OCI-M2 (cell line): ENCODE data around the gene MIER3.
"Not testable (repeated sequence)": the region's sequence is repeated elsewhere in the genome, so short reads cannot be mapped to it uniquely, and the experiment has no call there.

Experiments
- DNase-seq: peaks from one replicate; lab custom pipeline; 2025; ENCODE audit not compliant: unreplicated experiment; lab: John Stamatoyannopoulos, UW

The MIER3 gene, protein sequence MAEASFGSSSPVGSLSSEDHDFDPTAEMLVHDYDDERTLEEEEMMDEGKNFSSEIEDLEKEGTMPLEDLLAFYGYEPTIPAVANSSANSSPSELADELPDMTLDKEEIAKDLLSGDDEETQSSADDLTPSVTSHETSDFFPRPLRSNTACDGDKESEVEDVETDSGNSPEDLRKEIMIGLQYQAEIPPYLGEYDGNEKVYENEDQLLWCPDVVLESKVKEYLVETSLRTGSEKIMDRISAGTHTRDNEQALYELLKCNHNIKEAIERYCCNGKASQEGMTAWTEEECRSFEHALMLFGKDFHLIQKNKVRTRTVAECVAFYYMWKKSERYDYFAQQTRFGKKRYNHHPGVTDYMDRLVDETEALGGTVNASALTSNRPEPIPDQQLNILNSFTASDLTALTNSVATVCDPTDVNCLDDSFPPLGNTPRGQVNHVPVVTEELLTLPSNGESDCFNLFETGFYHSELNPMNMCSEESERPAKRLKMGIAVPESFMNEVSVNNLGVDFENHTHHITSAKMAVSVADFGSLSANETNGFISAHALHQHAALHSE

DNA sequence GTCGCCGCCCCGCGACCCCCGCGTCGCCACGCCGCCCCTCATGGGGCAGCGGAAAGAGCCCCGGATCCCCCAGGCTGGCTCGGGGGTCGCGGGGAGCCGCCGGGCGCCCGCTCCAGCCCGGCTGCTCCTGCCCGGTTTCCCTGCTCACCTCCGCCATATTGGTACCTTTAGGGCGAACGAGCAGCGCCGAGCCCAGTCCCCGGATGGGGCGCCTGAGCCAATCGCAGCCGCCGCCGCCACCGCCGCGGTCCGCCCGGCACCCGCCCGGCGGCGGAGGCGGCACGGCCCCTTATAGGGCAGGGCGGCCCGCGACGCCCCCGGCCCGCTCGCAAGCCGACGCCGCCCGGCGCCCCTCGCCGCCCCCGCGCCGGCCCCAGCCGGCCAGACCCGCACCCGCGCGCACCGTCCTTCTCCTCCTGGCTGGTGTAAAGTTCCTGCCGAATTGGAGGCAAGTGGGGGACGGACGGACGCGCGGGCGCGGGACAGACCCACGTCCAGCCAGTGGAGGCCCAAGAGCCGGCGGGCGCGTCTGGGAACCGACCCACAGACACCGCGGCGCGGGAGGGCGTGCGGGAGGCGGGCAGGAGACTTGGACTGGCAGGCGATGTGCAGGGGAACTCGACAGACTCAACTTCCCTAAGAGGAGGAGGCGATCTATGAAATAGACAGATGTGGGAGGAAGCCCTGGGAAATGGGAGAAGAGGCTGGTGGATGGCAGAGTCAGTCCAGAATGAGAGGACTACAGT lies at the start of gene MIER3:
TSS of gene MIER3 (minus strand) at position 178 of the 746 bp plus-strand sequence. CDS start at position 157, 21 bp downstream.
- no peak for DNase-seq

DNA sequence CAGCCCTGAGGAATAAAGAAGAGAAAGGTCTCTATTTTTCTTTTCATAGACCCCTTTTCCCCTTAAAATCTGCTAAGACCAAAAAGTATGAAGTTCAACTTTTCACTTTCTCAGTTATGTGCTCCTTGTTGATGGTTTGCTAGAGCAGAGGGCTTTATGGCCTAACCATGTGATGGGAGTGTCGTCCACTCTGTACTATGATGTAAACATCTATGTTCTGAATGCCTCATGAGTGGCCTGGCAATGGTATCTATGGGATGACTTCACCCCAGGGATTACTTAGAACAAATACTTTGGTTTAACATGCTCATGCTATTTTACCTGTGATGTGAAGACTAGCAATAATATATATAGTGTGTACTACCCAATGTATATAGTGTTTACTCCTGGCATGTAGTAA lies 43.7 kb upstream of the MIER3 start:
- no peak for DNase-seq

DNA sequence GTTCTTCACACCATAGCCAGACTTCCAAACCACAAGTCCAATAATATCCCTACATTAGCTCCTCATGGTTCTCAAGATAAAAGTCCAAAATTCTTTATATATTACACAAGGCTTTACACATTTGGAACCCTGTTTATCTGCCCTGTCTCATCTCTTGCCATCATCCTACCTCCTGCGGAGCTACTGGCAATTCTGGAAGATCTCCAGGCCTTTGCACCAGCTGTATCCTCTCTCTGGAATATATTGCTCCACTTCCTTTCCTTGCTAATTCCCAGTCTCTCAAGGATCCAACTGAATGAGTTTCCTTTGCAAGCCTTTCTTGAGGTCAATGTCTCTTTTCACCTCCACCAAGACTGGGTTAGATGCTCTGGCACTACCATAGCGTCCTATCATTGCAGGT lies 41.3 kb upstream of the MIER3 start:
- no peak for DNase-seq

DNA sequence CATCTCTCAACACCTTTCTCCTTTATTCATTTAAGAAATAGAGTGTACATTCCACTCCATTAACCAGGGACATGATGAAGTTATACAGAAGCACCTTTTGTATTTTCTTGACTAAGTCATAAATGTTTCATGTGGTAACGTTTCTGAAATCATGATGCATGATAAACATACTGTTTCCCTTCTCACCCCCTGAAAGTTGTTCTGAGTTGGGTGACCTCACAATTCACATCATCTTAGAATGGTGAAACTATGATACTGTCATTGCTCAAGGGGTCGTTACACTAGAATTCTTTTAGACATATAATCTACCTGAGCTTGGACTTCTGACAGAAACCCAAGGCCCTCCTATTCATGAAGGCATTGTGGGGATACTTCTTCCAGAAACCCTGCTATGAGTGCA lies 37.8 kb upstream of the MIER3 start:
- DNase-seq = no peak

DNA sequence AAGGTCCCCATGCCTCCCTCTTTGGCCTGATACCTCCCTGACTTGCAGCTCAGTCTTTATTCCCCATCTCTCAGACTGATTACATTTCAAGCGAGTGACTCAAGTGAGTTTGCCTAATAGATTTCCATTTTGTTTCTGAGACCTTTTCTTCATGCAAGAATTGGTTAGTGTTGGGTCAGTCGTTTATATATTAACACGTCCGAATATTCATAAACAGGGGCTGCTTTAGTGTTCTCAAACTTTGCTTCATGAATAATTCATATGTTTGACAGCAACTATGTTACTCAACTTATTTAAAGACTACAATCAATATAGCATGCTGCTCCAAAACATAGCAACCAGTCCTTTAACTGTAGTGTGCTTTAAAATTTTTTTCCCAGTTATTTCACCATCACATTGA lies 36.6 kb upstream of the MIER3 start:
- DNase-seq = no peak

DNA sequence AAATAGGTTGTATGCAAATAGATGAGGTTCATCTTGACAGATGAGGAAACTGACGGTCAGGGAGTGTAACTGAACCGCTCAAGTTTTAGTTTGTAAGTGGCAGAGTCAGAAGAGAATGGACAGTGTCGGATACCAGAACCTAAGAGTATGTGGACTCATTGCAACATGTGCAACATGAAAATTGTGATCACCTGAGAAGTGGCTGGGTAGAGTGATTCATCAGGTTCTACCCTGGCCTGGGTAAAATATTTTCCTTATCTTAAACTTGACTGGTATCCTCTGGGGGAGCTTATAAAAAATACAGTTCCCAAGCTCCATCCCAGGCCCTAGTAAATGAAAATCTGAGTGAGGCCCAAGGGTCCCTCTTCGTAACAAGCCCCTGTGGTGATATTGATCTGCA lies 35.2 kb upstream of the MIER3 start:
- DNase-seq = no peak

DNA sequence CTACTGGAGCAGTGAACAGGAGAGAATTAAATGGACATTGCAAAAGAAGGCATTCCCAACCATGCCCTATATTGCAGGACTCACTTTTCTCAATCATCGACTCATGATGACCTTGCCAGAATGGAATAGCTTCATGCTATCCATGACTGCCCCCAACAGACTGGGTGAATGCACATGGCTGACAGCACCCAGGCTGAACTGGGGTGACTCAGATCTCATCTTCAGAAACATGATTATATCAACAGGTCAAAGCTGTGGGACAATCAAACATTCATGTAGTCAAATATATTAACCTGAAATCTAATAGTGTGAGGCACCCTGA lies 34.7 kb upstream of the MIER3 start:
- no peak for DNase-seq

DNA sequence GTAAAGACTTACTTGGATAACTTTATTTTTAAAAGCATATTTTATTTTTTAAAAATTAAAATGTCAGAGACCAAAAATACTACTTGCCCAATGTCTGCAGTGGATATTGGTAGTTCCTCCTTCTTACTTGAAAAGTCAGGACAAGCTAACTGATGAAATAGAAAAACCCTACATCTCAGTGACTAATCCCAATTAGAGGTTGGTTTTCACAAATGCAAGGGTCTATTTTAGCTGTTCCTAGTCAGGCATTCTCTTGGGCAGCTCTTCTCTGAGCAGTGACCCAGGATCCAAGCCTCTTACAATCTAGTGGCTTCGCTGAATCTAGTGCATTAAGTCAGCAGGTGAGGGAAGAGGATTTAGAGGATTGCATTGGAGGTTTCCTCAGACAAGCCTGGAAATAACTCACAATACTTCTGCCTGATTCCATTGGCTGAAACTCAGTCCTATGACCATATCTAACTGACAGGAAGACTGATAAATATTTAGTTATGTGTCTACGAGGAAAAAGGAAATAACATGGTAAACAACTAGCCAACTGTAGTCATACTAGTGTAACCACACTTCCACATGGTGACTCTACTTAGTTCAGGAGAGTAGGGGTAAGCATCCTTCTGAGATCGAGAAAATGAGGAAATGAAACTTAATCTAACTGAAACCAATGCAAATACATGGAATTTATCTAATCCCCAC lies 34.2 kb upstream of the MIER3 start:
- no peak for DNase-seq

DNA sequence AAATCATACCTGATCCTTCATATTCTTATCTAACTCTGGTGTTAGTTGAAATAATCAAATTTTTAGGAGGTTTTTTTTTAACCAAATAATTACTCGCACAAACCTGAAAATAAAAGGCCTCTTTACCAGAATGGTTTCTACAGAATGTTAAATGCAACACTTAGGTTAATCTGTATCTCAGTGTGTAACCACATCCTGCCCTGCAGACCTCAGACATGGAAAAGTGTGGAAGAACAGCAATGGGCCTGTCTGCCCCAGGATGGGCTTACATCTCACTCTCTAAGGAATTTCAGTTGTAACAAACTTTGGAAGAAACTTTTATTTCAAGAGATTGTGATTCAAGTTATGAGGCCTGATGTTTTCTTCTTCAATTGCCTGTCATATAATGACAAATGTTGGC lies 32.5 kb upstream of the MIER3 start:
- no peak for DNase-seq

DNA sequence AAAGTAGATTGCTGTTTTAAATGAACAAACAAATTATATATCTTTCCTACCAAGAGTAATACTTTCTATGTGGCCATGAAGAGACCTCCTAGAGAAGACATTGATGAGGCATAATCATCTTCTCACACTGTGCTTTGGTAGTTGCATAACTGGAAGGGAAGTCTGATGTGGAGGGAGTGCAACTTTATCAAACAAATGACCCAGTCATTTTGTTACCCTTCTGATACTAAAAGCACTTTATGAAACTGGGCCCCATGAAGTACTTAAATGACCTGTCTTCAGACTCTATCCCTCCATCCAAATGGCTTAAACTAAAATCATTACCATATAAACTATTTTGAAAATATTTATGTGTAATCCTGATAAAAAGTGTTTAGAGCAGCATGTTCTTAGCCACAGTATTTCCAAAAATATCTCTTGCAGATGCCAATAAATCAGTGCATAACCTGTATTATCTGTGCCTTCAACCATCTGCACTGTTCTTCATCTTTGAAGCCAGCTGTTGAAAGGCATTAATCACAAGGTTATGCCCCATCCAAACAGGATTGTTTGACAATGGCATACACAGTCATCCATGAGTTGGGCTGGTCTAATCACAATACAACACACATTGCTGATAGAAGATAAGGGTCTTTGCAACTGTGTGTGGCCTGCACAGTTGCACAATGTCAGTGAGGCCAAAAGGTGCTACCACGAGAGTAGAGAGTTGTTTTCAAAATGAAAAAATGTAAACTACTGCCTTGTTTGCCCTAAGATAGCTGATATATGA lies 31.9 kb upstream of the MIER3 start:
- DNase-seq = no peak

DNA sequence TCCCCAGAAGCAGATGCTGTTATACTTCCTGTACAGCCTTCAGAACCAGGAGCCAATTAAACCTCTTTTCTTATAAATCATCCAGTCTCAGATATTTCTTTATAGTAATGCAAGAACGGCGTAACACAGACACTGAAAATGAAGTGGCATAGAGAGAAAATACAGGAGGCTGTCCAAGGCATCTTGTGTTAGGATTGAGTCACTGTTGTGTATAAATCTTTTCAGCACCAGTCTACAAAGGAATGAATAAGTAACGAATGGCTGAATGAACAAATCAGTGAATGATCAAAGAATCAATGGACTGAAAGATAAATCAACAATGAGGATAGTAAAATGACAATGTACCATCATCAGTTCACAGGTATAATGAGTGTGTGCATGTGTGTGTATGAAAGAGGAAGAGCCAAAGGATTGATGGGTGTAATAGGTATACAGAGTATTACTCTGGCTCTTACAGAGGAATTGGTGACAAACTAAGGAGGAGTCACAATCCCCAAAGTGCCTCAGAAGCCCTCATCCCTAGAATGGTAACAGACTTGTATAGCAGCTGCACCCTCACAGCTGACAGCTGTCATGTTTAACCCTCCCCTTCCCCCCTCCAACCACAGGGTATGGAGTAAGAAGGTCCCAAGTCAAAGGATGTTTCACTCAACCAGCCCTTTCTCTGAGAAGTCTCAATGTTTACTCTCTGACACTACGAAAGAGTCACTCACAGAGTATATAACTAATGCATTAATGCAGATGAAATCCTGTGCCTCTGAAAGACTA lies 29.8 kb upstream of the MIER3 start:
- DNase-seq = no peak

DNA sequence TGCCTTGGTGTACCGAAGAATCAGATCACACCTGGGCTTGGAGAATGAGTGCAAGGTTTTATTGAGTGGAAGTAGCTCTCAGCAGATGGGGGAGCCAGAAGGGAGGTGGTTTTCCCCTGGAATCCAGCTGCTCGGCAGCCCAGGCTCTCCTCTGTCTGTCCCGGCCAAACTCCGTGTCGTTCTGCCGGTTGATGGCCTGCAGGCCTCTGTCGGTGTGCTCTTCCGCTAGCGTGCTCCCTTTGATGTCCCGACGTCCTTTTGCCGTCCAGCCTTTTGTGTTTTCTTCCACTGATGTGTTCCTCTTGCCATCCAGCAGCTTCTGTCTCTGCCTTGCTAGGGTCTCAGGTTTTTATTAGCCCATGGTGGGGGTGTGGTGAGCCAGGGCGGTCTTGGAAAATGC lies 28.0 kb upstream of the MIER3 start:
- DNase-seq = no peak

DNA sequence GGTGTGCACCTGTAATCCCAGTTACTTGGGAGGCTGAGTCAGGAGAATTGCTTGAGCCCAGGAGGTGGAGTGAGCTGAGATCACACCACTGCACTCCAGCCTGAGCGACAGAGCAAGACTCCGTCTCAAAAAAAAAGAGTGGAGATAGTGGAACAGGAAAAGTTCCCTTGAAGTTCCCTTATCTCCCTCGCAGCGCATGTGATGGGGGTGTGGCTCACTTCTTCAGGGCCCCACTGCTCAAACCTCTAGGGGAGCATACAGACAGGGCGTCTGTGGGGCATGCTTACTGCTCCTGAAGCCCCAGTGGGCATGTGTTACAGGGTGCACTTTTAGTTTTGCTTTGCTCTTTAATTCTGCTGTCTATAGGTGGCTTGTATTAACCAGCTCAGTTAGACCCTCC lies 27.6 kb upstream of the MIER3 start:
- DNase-seq = not testable (repeated sequence)

DNA sequence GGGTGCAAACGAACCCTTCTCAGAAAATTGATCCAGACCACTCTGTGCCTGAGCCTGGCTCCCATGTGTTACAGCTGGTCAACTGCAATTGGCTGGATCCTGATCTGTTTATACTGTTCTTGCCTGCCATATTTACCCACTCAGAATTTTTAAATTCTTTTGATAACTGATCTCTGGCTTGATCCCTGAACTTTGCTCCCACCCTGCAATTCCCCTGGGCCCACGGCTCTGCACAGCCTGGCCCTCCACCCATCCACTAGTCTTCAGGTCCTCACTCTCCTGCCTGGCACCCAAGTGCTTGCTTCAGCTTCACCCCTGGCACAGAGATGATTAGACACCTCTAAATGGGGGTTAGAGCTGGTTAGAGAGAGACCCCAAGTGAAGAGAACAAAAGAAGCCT lies 25.9 kb upstream of the MIER3 start:
- DNase-seq = no peak

DNA sequence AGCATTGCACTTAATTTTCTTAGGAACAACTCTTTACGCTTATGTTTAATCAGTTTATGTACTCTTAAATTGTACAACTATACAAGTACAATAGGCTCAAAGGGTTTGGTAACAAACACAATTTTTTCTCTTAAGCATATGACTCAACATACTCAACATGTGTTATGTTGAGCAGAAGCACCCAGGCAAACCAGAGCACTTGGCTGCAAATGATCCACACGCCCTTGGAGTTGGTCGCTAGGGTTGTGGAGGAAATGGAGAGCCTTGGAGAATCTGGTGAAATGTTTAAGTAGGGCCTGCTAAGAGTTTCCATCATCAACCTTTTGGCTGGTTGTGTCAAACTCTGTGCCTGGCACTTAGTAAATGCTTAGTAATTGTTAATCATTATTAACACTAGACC lies 25.1 kb upstream of the MIER3 start:
- no peak for DNase-seq

DNA sequence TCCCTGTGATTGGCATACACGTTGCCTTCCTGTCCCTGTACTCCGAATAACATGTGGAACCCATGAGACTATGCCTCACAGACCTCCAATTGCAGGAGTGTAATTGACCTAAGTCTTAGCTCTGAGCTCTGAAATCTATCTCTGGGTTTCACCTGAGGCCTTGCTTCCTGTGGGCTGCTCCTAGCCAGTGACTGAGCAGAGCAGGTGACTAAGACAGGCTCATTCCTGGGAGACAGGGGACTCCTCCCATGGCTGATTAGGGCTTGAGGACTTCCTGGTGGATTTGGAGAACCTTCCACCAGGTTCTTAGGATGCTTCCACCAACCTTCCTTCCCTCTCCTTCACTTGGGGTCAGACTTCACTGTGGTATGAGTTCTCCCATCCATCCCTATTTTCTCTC lies 22.3 kb upstream of the MIER3 start:
- no peak for DNase-seq

DNA sequence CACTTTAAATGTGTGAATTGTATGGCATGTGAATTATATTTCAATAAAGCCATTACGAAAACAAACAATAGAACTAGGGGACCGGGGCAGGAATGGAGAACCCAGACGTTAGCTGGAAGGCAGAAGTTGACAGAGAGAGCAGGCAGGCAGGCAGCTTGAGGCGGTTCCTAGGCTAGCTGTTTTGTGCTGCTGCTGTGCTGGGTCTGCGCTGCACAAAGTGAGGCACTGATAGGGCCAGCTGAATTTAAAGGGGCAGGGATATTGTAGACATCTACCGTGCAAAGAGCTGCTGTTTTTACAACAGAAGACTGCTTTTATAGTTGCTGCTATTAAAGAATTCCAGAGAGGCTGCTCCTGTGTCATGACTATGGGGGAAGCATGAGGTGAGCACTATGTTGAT lies 21.6 kb upstream of the MIER3 start:
- no peak for DNase-seq

DNA sequence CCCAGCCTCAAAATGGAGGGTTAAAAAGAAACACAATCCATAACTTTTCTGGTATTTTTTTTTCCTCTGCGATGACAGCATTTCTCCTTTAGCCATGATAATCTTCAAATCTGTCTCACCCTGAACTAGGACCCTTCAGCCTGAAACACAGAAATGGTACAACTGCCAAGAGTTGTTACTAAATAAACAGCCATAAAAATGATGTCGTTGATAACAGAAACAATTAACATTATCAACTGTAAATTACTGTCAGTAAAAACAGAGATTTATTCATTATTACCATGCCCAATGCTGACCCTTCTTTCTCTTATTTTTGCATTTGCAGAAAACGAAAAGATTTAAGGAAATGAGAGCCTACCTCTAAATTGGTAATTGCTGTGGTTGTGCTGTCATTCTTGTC lies 19.4 kb upstream of the MIER3 start:
- no peak for DNase-seq

DNA sequence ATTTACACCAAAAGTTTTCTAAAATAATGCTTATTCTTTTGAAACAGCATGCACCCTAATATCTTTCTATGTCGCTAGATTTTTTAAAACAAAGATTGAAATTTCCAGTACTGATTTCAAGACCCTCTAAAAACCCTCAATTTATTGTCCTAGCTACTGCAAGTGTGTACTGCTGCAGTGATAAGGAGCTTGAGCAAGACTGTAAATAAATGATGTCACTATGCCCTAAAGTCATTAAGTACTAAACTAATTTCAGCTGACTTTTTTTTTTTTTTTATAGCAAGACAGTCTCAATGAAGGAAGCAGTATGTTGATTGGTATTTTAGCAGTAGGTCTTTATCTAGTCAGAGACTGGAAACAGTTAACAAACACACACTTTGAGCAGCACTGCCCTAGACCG lies 12.2 kb upstream of the MIER3 start:
- DNase-seq = no peak

DNA sequence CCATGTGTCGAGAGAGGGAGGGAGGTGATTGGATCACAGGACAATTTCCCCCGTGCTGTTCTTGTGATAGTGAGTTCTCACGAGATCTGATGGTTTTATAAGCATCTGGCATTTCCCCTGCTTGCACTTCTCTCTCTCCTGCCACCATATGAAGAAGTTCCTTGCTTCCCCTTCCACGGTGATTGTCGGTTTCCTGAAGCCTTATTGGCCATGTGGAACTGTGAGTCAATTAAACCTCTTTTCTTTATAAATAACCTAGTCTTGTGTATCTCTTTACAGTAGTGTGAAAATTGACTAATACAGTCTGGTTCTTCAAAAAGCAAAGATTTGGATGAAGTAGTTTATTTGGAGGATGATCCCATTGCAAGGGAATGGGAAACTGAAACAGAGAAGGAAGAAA lies 11.3 kb upstream of the MIER3 start:
- DNase-seq = no peak
